ENCODE data around the gene HDGFL2.
A peak's percentile ranks its signal among the peaks of the same experiment; 100 is the strongest.

HDGFL2 gene

DNA sequence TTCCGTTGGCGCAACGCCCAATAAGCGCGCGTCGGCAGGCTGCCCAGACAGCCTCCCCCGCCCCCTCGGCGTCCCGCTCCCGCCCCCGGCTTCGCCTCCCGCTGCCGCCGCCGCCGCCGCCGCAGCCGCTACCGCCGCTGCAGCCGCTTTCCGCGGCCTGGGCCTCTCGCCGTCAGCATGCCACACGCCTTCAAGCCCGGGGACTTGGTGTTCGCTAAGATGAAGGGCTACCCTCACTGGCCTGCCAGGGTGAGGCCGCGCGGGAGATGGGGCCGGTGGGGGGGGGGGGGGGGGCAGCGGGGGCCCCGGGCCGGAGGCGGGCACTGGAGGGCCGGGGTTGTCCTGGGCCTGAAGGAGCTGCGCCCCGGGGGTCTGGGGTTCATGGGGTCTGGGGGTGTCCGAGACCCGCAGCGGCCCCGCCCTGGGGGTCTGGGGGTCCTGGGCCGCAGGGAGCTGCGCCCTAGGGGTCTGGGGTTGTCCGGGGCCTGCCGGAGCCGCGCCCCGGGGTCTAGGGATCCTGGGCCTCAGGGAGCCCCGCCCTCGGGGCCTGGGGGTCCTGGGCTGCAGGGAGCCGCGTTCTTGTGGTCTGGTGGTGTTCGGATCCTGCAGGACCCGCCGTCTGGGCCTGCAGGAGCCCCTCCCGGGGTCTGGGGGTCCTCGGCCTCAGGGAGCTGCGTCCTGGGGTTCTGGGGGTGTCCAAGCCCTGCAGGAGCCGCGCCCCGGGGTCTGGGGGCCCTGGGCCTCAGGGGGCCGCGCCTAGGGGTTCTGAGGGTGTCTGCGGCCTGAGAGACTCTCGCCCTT, at the start of gene HDGFL2:
Gene HDGFL2 (plus strand): TSS at position 124 of the 801 bp plus-strand sequence. CDS start 54 bp downstream, at position 178.
- no peak for DNase-seq

DNA sequence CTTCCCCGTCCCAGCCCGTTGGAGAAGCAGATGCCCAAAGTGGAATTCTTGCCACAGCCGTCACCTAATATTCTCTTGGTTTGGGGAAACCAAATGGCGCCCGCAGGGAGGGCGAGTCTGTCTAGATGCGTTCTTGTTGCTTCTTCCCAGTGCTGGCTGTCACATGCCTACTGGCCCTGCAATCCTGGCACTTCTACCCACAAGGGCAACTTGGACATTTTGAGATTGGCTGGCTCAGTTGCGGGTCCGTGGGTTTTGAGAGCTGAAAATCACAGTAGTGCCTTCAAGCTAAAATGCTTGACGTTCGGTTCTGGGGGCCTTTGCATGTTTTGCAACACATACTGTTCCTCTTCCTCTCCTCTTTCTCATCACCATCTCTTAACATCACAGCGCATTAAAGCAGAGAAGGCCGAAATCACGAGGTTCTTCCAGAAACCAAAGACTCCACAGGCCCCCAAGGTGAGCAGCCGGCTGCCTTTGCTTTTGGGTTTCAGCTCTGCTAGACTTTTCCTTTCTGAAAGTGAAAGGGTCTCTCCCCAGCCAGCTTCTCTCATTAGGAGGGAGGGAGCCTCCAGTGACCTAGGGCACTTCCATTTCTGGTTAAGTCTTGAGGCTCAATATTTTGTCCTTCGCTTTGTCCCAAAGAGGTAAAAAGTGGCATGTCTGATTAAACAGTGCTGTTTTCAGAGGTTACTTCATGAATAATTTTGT, 48.5 kb upstream of the HDGFL2 start:
- DNase-seq: peak; percentile 20

DNA sequence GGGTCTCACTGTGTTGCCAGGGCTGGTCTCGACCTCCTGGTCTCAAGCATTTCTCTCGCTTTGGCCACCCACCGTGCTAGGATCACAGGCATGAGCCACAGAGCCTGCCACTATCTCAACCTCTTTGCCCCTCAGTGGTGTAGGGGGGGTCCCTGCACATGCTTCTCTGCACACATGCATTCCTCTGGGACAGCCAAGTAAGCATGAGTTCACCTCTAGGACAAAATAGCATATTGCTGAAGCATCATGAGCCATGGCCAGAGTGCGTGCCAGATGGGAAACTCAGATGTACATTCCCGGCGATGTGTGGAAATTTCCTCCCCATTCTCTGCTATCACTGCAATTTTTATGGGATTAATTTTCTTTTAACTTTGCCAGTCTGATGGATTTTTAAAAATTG, 46.6 kb upstream of the HDGFL2 start:
- DNase-seq: no peak

DNA sequence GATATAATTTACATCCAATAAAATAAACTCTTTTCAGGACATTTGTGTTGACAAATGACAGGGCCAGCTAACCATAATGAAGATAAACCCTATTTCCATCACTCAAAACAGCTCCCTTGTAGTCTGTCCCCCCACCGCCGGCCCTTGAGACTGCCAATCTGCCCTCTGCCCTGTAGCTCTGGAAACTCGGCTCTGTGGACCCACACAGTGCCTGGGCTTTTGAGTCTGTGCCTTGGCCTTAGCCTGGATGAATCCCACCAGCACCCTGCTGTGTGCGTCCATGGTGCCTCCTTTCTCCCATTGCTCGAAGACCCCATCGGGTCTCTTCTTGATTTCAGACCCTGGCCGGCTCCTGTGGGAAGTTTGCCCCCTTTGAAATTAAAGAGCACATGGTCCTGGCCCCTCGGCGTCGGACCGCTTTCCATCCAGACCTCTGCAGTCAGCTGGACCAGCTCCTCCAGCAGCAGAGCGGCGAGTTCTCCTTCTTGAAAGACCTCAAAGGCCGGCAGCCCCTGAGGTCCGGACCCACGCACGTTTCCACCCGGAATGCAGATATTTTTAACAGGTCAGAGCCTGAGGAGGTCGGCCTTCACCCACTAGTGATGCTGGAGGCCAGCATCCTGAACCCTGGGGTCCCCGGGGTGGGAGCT, 43.6 kb upstream of the HDGFL2 start:
- DNase-seq: no peak

DNA sequence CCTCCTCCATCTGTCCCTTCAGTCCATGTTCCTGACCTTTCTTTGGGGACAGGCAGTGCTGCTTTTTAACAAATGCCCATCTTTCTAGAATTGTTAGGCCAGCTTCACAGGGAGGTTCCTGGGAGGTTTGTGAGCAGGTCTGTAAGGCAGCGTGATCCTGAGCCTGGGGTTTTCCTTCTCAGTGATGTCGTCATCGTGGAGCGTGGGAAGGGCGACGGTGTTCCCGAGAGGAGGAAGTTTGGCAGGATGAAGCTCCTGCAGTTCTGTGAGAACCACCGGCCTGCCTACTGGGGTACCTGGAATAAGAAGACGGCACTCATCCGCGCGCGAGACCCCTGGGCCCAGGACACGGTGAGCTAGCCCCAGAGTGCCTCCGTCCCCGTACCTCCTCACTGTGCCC, 42.8 kb upstream of the HDGFL2 start:
- DNase-seq: peak; percentile 11

DNA sequence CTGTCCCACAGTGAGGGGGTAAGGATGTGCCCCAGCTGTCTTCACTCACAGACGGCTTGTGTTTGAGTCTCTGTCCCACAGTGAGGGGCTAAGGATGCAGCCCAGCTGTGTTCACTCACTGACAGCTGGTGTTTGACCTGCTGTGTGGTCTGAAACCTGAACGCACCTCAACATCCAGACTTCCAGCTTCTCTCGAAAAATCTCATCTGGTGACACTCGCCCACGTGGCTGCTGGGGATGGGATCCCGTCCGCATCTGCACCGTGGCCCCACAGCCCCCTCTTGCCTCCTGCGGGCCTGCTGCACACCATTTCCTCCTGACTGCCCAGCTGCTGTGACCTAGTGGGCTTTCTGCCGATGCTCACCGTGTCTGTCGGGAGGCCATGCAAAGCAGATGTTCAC, 42.3 kb upstream of the HDGFL2 start:
- DNase-seq: no peak

DNA sequence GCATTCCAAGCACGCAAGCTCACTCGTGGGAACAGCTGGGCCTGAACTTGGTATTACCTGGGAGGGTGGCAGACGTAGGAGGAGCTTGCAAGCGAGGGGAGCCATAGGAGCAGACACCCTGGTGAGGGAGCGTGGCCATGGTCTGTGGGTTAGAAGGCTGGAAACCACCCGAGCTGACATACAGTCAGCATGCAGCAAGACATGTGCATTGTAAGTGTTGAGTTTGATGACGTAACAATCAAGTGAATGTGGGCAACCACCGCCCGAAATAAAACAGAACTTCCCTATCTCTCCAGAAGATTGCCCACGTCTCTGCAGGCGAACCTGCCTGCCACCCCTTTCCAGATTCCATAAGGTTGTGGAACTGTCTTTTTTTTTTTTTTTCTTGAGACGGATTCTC, 41.3 kb upstream of the HDGFL2 start:
- DNase-seq: peak; percentile 94

DNA sequence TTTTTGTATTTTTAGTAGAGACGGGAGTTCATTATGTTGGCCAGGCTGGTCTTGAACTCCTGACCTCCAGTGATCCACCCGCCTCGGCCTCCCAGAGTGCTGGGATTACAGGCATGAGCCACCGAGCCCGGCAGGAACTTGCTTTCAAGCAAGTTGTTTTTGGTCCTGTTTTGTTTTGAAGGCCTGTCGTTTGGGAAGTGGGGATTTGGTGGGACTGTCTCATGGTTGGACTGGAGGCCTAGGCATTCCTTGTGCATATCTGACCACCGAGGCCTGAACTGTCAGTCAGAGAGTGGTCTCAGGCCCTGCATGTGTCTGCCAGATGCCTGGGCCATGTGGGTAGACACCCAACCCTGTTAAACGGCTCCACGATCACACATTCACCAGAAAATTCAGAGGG, 40.8 kb upstream of the HDGFL2 start:
- peak; percentile 19 for DNase-seq

DNA sequence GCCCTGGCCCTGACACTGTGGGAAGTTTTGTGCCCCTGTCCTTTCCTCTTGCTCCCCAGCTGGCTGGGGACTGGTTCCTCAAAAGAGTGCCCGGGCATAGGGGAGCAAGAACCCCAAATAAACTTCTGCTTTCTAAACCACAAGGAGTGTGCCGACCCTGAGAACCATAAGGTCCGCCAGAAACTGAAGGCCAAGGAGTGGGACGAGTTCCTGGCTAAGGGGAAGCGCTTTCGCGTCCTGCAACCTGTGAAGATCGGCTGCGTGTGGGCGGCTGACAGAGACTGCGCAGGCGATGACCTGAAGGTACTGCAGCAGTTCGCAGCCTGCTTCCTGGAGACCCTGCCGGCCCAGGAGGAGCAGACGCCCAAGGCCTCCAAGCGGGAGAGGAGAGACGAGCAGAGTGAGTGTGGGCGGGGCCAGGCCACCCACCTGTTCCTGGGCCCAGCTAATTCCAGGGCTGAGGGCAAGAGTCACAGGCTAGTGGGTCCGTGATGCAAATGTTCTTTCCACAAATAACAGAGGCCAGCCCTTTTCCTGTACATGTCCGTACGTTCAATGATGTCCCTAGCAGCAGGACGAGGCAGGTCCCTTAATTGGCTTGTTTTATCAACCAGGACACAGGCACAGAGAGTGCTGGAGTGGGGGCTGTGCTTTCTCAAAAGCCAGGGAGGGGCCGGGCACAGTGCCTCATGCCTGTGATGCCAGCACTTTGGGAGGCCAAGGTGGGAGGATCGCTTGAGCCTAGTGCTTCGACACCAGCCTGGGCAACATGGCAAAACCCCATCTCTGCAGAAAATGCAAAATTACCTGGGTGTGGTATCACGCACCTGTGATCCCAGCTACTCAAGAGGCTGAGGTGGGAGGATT, 40.1 kb upstream of the HDGFL2 start:
- DNase-seq: peak; percentile 84

DNA sequence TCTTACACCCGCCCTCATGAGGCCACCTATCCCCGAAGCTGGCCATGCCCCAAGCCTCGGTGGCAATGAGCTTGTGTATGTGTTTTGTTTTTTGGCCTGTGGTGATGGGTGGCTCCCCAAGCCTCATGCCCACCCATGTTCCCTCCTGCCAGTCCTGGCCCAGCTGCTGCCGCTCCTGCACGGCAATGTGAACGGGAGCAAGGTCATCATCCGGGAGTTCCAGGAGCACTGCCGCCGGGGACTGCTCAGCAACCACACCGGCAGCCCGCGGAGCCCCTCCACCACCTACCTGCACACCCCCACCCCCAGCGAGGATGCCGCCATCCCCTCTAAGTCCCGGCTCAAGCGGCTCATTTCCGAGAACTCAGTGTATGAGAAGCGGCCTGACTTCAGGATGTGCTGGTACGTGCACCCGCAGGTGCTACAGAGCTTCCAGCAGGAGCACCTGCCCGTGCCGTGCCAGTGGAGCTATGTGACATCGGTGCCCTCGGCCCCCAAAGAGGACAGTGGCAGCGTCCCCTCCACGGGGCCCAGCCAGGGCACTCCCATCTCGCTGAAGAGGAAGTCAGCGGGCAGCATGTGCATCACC, 39.1 kb upstream of the HDGFL2 start:
- DNase-seq: no peak

DNA sequence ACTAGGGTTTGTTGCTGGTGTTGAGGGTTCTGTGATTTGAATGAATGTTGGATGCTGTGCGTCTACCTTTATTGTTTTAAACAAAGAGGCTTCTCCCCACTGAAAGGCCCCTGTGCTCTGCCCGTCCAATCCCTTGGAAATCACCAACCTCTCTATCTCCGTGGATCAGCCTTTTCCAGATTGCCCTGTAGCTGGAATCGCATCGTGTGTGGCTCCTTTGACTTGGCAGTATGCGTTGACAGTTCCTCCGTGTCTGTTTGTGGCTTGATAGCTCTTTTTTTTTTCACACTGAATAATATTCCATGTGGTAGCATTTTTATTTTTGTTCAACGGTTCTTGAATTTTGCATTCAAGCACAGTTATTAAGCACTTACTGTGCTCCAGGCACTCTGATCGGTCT, 37.7 kb upstream of the HDGFL2 start:
- no peak for DNase-seq

DNA sequence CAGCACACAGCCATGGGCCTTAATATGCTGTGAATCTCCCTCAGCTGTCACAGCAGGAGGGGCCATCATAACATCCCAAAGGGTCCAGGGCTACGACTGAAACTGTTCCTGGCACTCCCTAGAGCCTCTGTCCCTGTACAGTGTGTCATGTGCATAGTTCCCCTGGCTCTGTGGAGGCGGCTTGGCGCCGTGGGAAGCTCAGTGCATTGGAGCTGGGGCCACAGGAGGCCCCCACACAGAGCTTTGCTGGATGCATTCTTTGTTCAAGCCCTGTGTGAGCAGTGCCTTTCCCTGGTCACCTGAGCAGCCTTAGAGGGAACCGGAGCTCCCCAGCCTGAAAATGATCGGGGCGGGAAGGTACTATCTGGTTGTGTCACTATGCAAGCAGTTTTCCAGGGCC, 35.9 kb upstream of the HDGFL2 start:
- no peak for DNase-seq

DNA sequence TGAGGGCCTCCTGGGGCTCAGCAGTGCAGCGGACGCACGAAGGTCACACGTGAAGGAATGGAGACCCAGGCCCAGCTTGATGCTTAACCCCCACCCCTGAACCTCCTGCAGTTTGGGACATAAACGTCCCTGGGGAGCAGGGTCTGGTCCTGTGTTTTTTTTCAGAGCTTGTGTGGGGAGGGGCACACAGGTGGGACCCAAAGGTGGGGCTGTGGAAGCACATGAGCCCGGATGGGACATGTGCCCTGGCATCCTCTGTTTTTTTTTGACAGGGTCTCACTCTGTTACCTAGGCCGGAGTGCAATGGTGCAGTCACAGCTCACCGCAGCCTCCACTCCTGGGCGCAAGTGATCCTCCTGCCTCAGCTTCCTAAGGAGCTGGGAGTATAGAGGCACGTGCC, 35.0 kb upstream of the HDGFL2 start:
- no peak for DNase-seq

DNA sequence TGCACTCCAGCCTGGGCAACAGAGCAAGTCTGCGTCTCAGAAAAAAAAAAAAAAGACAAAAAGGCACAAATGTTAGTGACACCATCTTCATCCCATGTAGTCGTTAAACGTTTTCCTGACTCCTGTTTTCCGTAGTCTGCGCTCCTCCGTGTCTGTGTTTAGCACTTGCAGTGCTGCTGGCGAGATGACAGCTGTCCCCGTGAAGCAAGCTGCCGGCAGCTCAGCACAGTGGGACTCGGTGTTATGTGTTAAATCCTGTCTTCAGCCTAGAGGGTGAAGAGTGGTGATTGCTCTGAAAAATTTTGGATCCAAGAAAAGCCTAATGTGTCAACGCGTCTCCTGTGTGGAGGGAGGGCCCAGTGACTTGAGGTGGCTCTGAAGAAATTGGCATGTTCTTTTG, 32.9 kb upstream of the HDGFL2 start:
- no peak for DNase-seq

DNA sequence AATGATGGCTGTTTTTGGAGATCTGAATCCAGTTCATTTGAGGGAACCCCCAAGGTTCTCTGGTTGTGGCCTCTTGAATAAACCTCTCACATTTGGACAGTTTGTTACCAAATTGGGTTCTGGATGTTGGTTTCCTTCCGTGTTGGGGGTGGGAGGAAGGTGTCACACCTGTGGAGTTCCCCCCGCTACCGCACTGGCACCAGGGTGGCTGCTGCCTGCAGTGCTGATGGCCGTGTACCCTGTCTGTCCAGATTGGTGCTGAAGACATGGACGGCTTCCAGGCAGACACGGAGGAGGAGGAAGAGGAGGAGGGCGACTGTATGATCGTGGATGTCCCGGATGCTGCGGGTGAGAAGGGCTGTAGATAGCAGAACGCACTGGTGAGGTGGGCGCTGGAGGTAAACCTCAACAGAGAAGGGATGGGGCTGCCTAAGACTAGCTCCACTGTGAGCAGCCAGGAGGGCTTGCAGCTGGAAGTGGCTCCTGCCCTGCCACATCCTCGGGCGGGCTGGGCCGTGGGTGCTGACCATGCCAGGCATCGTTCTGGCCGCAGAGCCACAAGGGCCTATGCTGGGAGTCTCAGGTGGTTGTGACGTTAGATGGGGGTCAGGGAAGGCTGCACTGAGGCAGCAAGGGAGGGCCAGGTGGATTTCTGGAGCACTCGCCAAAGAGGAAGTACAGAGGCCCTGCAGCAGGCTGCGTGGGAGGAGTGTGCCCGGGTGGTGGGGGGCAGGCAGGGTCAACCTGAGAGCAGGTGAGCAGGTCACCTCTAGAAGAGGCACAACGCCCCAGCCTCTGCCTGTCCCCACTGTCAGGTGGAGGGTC, 29.9 kb upstream of the HDGFL2 start:
- no peak for DNase-seq

DNA sequence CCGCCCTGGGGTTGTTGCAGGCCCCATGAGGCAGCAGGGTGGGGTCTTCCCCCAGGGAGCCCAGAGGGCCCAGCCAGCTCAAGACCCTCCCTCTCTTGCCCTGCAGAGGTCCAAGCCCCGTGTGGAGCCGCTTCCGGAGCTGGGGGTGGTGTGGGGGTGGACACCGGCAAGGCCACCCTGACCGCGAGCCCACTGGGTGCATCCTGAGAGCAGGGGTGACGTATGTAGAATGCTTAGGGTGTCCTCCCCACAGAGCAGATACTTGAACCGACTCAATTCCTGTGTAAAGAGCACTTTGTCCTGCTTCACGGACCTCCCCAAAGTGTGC, 29.3 kb upstream of the HDGFL2 start:
- no peak for DNase-seq

DNA sequence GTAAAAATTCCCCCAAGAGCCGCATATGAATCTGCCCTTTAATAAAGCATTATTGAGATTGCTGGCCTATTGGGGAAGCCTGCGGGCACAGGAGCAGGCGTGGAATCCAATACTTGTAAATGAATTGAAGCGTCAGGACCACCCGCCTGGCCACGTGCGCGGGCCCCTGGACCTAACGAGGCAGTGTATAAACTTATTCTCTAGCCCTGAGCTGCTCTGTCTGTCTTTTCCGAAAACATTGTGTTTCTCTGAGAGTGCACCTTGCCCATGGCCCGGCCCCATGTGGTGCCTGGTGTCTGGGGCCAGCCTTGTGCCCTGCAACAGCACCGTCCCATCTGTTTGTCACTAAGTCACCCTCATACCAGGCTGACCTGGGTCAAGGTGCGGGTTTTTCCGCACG, 28.9 kb upstream of the HDGFL2 start:
- no peak for DNase-seq

DNA sequence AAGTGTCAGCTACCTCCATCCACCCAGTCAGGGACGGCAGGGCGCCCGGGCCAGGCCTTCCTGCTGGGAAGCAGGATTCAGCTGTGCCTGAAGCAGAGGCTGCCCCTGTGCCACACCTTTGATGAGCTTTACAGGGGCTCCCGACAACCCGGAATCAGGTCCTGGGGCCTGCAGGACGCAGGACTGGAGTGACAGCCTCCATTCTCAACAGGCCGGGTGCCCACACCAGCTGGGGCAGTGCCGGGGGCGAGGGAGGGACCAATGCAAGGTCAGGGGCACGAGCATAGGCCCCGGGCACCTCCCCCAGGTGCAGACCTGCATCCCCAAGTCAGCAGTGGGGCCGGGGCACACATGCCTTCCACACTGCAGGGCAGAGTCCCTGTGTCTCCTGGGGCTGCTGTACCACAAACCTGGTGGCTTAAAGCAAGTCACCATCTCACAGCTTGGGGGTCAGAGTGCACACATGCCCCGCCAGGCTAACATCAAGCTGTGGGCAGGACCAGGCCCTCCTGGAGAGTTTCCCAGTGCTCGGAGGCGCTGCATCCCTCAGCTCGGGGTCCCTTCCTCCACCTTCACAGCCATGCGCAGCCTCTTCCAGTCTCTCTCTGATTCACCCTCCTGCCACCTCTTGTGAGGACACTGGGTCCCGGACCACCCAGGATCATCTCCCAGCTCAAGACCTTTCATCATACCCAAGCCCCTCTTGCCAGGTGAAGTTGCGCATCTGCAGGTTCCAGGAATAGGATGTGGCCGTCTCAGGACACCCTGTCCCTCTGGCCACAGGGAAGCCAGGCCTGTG, 27.9 kb upstream of the HDGFL2 start:
- DNase-seq: no peak

DNA sequence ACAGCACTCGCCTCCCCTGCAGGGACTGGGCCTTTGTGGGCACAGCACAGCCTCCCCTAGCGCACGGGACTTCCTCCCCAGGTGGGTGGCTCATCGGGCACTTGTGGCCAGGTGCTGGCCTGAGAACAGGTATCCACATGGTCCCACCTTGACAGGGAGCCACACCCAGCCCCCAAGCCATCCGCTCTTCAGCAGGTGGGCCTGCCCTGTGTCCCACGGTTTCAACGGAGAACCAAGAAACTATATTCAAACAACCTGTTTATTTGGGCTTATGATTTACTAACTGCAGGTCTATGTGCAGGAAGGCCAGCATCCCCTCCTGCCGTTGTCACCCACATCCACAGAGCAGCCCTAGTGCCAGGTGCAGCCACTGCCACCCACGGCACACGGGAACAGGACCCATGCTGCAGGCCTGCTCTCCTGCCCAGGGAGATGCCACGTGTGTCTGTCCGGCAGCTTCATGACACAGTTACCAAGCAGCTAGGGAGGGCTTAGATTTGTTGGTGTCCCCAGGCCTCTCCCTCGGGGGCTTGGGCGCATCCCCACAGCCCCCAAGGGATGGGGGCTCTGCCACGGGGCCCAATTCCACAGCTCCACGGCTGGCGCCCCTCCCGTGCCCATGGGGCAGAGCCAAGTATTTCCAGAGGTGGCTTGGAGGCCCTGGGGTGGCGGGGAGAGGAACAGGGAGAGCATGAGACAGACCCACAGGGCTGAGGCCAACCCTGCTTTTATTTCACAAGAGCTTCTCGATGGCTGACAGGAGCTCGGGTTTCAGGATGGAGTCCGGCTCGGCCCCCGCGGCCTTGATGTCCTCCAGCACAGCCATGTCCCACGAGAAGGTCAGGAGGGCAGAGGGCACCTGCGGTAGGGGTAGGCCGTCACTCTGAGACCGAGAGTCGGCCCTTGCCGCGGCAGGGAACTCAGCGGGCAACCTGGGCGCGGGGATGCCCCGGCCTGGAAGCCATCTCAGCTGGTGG, 27.0 kb upstream of the HDGFL2 start:
- no peak for DNase-seq

All from suppressor macrophage treated with lipopolysaccharide for 4 hours (primary cell).